ENCODE data around the gene PMPCA. TPM values are rescaled to one million over a fixed set of nuclear protein-coding genes. Genes with fewer than 3 reads are reported as not detected.

Gene PMPCA
- total and polyA plus RNA-seq, 2 of the 13 experiments (the other 11 are each of a cell fraction or from before 2014, with no cell fraction given), result 70.2 to 88.4 TPM

- TF ChIP-seq RBFOX2 (IDR thresholded peaks at IDR 0.05; ENCODE audit: low read depth, low read length) (peak; percentile 66), MAZ (IDR thresholded peaks at IDR 0.05; ENCODE audit: borderline replicate concordance, low read depth, low read length) (no peak), MAZ (CRISPR knock-in tag; IDR thresholded peaks at IDR 0.05; ENCODE audit: low read depth) (no peak; the same call in 1 of the 2 replicates), MTF2 (CRISPR knock-in tag; IDR thresholded peaks at IDR 0.05; ENCODE audit: borderline replicate concordance) (no peak), XBP1 (CRISPR knock-in tag; IDR thresholded peaks at IDR 0.05) (no peak), JUNB (CRISPR knock-in tag; IDR thresholded peaks at IDR 0.05; ENCODE audit: borderline replicate concordance) (no peak), NFE2L2 (IDR thresholded peaks at IDR 0.05; ENCODE audit: low read length) (no peak), STAT5B (CRISPR knock-in tag; IDR thresholded peaks at IDR 0.05) (no peak), MXD1 (CRISPR knock-in tag; IDR thresholded peaks at IDR 0.05) (no peak; the same call in 1 of the 2 replicates), ZNF513 (CRISPR knock-in tag; conservative IDR thresholded peaks at IDR 0.05) (no peak), SNAI1 (CRISPR knock-in tag; IDR thresholded peaks at IDR 0.05; ENCODE audit: borderline replicate concordance) (no peak), ZNF367 (CRISPR knock-in tag; IDR thresholded peaks at IDR 0.05; ENCODE audit: borderline replicate concordance) (no peak; the same call in 1 of the 2 replicates), RXRB (CRISPR knock-in tag; IDR thresholded peaks at IDR 0.05; ENCODE audit: borderline replicate concordance) (no peak), ZNF280B (CRISPR knock-in tag; IDR thresholded peaks at IDR 0.05; ENCODE audit: borderline replicate concordance) (no peak), ZNF24 (IDR thresholded peaks at IDR 0.05) (no peak)
- TF ChIP-seq, protein P1, sequence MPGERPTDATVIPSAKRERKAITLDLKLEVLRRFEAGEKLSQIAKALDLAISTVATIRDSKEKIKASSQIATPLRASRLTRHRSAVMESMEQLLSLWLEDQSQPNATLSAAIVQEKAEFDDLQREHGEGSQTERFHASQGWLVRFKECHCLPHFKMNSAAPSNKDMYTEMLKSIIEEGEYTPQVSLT (CRISPR knock-in tag; IDR thresholded peaks at IDR 0.05; ENCODE audit: borderline replicate concordance, low read depth), result no peak
- TF ChIP-seq, protein P2, sequence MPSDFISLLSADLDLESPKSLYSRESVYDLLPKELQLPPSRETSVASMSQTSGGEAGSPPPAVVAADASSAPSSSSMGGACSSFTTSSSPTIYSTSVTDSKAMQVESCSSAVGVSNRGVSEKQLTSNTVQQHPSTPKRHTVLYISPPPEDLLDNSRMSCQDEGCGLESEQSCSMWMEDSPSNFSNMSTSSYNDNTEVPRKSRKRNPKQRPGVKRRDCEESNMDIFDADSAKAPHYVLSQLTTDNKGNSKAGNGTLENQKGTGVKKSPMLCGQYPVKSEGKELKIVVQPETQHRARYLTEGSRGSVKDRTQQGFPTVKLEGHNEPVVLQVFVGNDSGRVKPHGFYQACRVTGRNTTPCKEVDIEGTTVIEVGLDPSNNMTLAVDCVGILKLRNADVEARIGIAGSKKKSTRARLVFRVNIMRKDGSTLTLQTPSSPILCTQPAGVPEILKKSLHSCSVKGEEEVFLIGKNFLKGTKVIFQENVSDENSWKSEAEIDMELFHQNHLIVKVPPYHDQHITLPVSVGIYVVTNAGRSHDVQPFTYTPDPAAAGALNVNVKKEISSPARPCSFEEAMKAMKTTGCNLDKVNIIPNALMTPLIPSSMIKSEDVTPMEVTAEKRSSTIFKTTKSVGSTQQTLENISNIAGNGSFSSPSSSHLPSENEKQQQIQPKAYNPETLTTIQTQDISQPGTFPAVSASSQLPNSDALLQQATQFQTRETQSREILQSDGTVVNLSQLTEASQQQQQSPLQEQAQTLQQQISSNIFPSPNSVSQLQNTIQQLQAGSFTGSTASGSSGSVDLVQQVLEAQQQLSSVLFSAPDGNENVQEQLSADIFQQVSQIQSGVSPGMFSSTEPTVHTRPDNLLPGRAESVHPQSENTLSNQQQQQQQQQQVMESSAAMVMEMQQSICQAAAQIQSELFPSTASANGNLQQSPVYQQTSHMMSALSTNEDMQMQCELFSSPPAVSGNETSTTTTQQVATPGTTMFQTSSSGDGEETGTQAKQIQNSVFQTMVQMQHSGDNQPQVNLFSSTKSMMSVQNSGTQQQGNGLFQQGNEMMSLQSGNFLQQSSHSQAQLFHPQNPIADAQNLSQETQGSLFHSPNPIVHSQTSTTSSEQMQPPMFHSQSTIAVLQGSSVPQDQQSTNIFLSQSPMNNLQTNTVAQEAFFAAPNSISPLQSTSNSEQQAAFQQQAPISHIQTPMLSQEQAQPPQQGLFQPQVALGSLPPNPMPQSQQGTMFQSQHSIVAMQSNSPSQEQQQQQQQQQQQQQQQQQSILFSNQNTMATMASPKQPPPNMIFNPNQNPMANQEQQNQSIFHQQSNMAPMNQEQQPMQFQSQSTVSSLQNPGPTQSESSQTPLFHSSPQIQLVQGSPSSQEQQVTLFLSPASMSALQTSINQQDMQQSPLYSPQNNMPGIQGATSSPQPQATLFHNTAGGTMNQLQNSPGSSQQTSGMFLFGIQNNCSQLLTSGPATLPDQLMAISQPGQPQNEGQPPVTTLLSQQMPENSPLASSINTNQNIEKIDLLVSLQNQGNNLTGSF (CRISPR knock-in tag; IDR thresholded peaks at IDR 0.05), result no peak
- TF ChIP-seq, protein P3, sequence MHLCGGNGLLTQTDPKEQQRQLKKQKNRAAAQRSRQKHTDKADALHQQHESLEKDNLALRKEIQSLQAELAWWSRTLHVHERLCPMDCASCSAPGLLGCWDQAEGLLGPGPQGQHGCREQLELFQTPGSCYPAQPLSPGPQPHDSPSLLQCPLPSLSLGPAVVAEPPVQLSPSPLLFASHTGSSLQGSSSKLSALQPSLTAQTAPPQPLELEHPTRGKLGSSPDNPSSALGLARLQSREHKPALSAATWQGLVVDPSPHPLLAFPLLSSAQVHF (CRISPR knock-in tag; IDR thresholded peaks at IDR 0.05), result 0 out of 2 replicates have a peak, but pooled peaks have one; percentile 45
Observed at GRCh38 chr9:136438548-136439480, 28.4 kb downstream of the PMPCA start (continued).

Data from HepG2 (cell line).